ENCODE measurements around the gene C1orf56.

The C1orf56 gene

GRCh38 chr1:151054971-151055547 lies 7.5 kb downstream of the C1orf56 start:
- Histone ChIP-seq H3K36me3 (replicated peaks; ENCODE audit: low read depth, low read length) (peaks cover 57% of the 10 kb centered on the region), H3K79me2 (ENCODE audit: low read length) (peaks cover 46% of the 10 kb centered on the region), H3K9me3 (ENCODE audit: insufficient read depth, low read length) (no peaks in the 10 kb centered on the region), H3K27ac (ENCODE audit: low read length) (no peak overlapping the region), H3K4me2 (ENCODE audit: low read length) (no peak overlapping the region), H3K4me3 (ENCODE audit: low read length) (no peak overlapping the region), H3K9ac (ENCODE audit: low read length) (no peak overlapping the region), H3K4me1 (ENCODE audit: low read length) (peaks cover 19% of the 10 kb centered on the region), H4K20me1 (ENCODE audit: insufficient read depth, low read length) (peaks cover 23% of the 10 kb centered on the region), H3K27me3 (ENCODE audit: low read depth, low read length) (no peaks in the 10 kb centered on the region), H2AFZ (ENCODE audit: low read depth, low read length) (no peak overlapping the region)
- TF ChIP-seq CTCF (IDR thresholded peaks at IDR 0.05; ENCODE audit: low read depth, low read length) (no peak), EZH2phosphoT487 (IDR thresholded peaks at IDR 0.05; ENCODE audit: low read depth) (no peak)

GRCh38 chr1:151055581-151055980 lies 8.0 kb downstream of the C1orf56 start:
- Histone ChIP-seq H3K27me3 (ENCODE audit: low read depth, low read length) (no peaks in the 10 kb centered on the region), H3K4me1 (ENCODE audit: low read length) (peaks cover 22% of the 10 kb centered on the region), H3K27ac (ENCODE audit: low read length) (no peak overlapping the region), H3K9me3 (ENCODE audit: insufficient read depth, low read length) (no peaks in the 10 kb centered on the region), H3K4me2 (ENCODE audit: low read length) (no peak overlapping the region), H2AFZ (ENCODE audit: low read depth, low read length) (no peak overlapping the region), H3K79me2 (ENCODE audit: low read length) (peaks cover 46% of the 10 kb centered on the region), H3K9ac (ENCODE audit: low read length) (no peak overlapping the region), H4K20me1 (ENCODE audit: insufficient read depth, low read length) (peaks cover 23% of the 10 kb centered on the region), H3K36me3 (replicated peaks; ENCODE audit: low read depth, low read length) (peaks cover 57% of the 10 kb centered on the region), H3K4me3 (ENCODE audit: low read length) (no peak overlapping the region)
- TF ChIP-seq CTCF (IDR thresholded peaks at IDR 0.05; ENCODE audit: low read depth, low read length) (no peak), EZH2phosphoT487 (IDR thresholded peaks at IDR 0.05; ENCODE audit: low read depth) (no peak)

- Histone ChIP-seq H3K27me3 (ENCODE audit: low read depth, low read length) (no peaks in the 10 kb centered on the region), H4K20me1 (ENCODE audit: insufficient read depth, low read length) (peaks cover 23% of the 10 kb centered on the region), H3K4me2 (ENCODE audit: low read length) (no peak overlapping the region), H3K4me3 (ENCODE audit: low read length) (no peak overlapping the region), H2AFZ (ENCODE audit: low read depth, low read length) (no peak overlapping the region), H3K9ac (ENCODE audit: low read length) (no peak overlapping the region), H3K9me3 (ENCODE audit: insufficient read depth, low read length) (no peaks in the 10 kb centered on the region), H3K27ac (ENCODE audit: low read length) (no peak overlapping the region), H3K36me3 (replicated peaks; ENCODE audit: low read depth, low read length) (peaks cover 54% of the 10 kb centered on the region), H3K4me1 (ENCODE audit: low read length) (peaks cover 26% of the 10 kb centered on the region), H3K79me2 (ENCODE audit: low read length) (peaks cover 46% of the 10 kb centered on the region)
- no peak for TF ChIP-seq EZH2phosphoT487 (IDR thresholded peaks at IDR 0.05; ENCODE audit: low read depth)
- TF ChIP-seq CTCF (IDR thresholded peaks at IDR 0.05; ENCODE audit: low read depth, low read length), result no peak
Measured at GRCh38 chr1:151056149-151056548, 8.6 kb downstream of the C1orf56 start.

- Histone ChIP-seq H3K4me3 (ENCODE audit: low read length) (peak overlapping the region; percentile 89), H3K9ac (ENCODE audit: low read length) (peak overlapping the region; percentile 95), H2AFZ (ENCODE audit: low read depth, low read length) (no peak overlapping the region), H3K27me3 (ENCODE audit: low read depth, low read length) (no peaks in the 10 kb centered on the region), H3K36me3 (replicated peaks; ENCODE audit: low read depth, low read length) (peaks cover 36% of the 10 kb centered on the region), H3K9me3 (ENCODE audit: insufficient read depth, low read length) (no peaks in the 10 kb centered on the region), H4K20me1 (ENCODE audit: insufficient read depth, low read length) (peaks cover 23% of the 10 kb centered on the region), H3K79me2 (ENCODE audit: low read length) (peaks cover 46% of the 10 kb centered on the region), H3K4me1 (ENCODE audit: low read length) (peaks cover 26% of the 10 kb centered on the region), H3K4me2 (ENCODE audit: low read length) (peak overlapping the region; percentile 96), H3K27ac (ENCODE audit: low read length) (peak overlapping the region; percentile 65)
- TF ChIP-seq EZH2phosphoT487 (IDR thresholded peaks at IDR 0.05; ENCODE audit: low read depth) (no peak), CTCF (IDR thresholded peaks at IDR 0.05; ENCODE audit: low read depth, low read length) (no peak)
Measured at GRCh38 chr1:151058692-151059091, 11.1 kb downstream of the C1orf56 start.
